D721Med (cell line): ENCODE measurements around the gene ACBD3.

Experiments
- DNase-seq: peaks from one replicate; pipeline ENCODE4 v3.0.0; 2011; ENCODE audit warnings: low spot score; ENCODE audit not compliant: insufficient read length
- FAIRE-seq: peaks from 2 replicates; lab custom pipeline; 2011; peaks lifted over from hg19 to GRCh38; lab: Jason Lieb, UNC
- CTCF ChIP-seq: IDR thresholded peaks from 2 replicates; pipeline ENCODE4 v1.5.1; 2012; ENCODE audit warnings: mild to moderate bottlenecking, control low read depth; ENCODE audit not compliant: insufficient read depth; ENCODE audit errors: missing control alignments

ACBD3 gene

GRCh38 chr1:226202246-226202645 lies 15.7 kb upstream of the ACBD3 start:
- FAIRE-seq (no peak), DNase-seq (no peak)
- TF ChIP-seq CTCF: no peak

- no peak for DNase-seq
- FAIRE-seq: no peak
- peak; percentile 54 for TF ChIP-seq CTCF
Observed at GRCh38 chr1:226201029-226201593, 14.6 kb upstream of the ACBD3 start.

- no peak for FAIRE-seq
- no peak for TF ChIP-seq CTCF
- no peak for DNase-seq
Observed at GRCh38 chr1:226199971-226200370, 13.4 kb upstream of the ACBD3 start.

- FAIRE-seq (no peak), DNase-seq (no peak)
- TF ChIP-seq CTCF: no peak
Observed at GRCh38 chr1:226195144-226195543, 8.6 kb upstream of the ACBD3 start.

- no peak for TF ChIP-seq CTCF
- DNase-seq: no peak
- FAIRE-seq: no peak
Observed at GRCh38 chr1:226187380-226187779, 839 bp upstream of the ACBD3 start.

GRCh38 chr1:226187019-226187322 lies 430 bp upstream of the ACBD3 start:
- TF ChIP-seq CTCF: no peak
- no peak for FAIRE-seq
- DNase-seq: peak; percentile 46

- peak; percentile 46 for FAIRE-seq
- no peak for TF ChIP-seq CTCF
- DNase-seq: no peak
Observed at GRCh38 chr1:226185141-226186036, 1.2 kb downstream of the ACBD3 start.
